ENCODE results near the gene PC.

GRCh38 chr11:66870616-66871520, 87.3 kb downstream of the PC start:
- TF ChIP-seq CTCF (IDR thresholded peaks at IDR 0.05 in 4 of 5, conservative IDR thresholded peaks at IDR 0.05 in 1 of 5) (no peak), POLR2A (IDR thresholded peaks at IDR 0.05) (no peak)

Measured in gastrocnemius medialis (tissue), 4 donors.